ENCODE results near the gene MDM4.
A peak's percentile ranks its signal among the peaks of the same experiment; 100 is the strongest.

MDM4 gene

GRCh38 chr1:204574016-204574864, 58.0 kb downstream of the MDM4 start:
- no peak overlapping the region for H3K4me3 ChIP-seq (ENCODE audit: low read depth, low read length)
- H3K36me3 ChIP-seq (ENCODE audit: control insufficient read depth, insufficient read depth, low read length) = no peaks in the 10 kb centered on the region
- peak overlapping the region; percentile 52; the same call in 1 of the 2 replicates for H3K27ac ChIP-seq (ENCODE audit: low read depth, low read length)
- H3K4me1 ChIP-seq (ENCODE audit: control insufficient read depth, insufficient read depth, low read length) = peaks cover 60% of the 10 kb centered on the region
- no peaks in the 10 kb centered on the region; the same call in 1 of the 2 replicates for H3K27me3 ChIP-seq (ENCODE audit: control insufficient read depth, insufficient read depth, low read length)
- no peaks in the 10 kb centered on the region for H3K9me3 ChIP-seq (ENCODE audit: control insufficient read depth, insufficient read depth, low read depth, low read length)
- H3K9ac ChIP-seq (ENCODE audit: low read length) = no peak overlapping the region

- H3K4me1 ChIP-seq (ENCODE audit: control insufficient read depth, insufficient read depth, low read length) = peaks cover 65% of the 10 kb centered on the region
- no peaks in the 10 kb centered on the region for H3K36me3 ChIP-seq (ENCODE audit: control insufficient read depth, insufficient read depth, low read length)
- no peaks in the 10 kb centered on the region; the same call in 1 of the 2 replicates for H3K27me3 ChIP-seq (ENCODE audit: control insufficient read depth, insufficient read depth, low read length)
- H3K4me3 ChIP-seq (ENCODE audit: low read depth, low read length) = no peak overlapping the region
- no peaks in the 10 kb centered on the region for H3K9me3 ChIP-seq (ENCODE audit: control insufficient read depth, insufficient read depth, low read depth, low read length)
- H3K9ac ChIP-seq (ENCODE audit: low read length) = no peak overlapping the region
- no peak overlapping the region for H3K27ac ChIP-seq (ENCODE audit: low read depth, low read length)
Observed at GRCh38 chr1:204574865-204575163, 58.6 kb downstream of the MDM4 start.

DNA sequence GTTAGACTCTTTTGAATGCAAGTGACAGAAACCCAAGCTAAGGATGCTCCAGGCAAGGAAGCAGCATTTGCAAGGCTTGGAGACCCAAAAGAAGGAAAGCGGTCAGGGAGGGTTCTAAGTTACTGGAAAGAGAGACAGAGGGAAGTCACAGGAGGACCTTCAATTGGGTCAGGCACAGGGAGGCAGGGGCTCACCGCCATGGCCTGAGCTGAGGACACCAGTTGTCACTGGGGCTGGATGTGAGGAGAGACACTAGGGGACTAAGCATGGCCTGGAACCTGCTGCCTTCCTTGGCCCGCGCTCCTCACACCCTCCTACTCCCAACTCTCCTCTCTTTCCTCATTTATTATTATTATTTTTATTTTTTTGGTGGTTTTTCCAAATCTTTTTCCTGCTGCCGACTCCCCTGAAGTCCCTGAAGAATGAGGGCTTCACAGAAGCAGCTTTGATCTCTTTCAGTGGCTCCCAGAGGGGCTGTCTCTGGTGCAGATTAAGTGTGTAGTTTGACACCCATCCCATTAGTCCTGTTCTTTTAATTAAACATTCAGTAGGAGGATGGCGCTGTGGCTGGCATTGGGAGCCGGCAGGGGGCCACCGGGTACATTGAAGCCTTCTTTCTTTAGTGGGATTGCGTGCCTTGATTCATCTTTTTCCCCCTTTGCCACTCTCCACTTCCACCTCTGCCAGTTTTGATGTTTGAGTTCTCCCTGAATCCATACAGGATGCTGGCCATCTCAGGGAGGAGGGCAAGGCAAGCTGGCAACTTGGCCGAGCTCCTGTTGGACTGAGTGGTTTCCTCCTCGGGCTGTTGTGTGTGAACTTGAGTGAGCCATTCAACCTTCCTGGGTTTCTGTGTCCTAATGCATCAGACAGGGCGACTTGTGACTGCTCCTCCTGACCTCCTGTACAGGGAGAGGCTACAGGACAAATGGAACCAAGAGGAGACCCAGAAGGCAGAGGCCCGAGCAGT, 59.3 kb downstream of the MDM4 start:
- Histone ChIP-seq H3K4me1 (ENCODE audit: control insufficient read depth, insufficient read depth, low read length) (peaks cover 67% of the 10 kb centered on the region), H3K9ac (ENCODE audit: low read length) (no peak overlapping the region), H3K9me3 (ENCODE audit: control insufficient read depth, insufficient read depth, low read depth, low read length) (no peaks in the 10 kb centered on the region), H3K27ac (ENCODE audit: low read depth, low read length) (no peak overlapping the region), H3K36me3 (ENCODE audit: control insufficient read depth, insufficient read depth, low read length) (no peaks in the 10 kb centered on the region), H3K4me3 (ENCODE audit: low read depth, low read length) (no peak overlapping the region), H3K27me3 (ENCODE audit: control insufficient read depth, insufficient read depth, low read length) (no peaks in the 10 kb centered on the region; the same call in 1 of the 2 replicates)

DNA sequence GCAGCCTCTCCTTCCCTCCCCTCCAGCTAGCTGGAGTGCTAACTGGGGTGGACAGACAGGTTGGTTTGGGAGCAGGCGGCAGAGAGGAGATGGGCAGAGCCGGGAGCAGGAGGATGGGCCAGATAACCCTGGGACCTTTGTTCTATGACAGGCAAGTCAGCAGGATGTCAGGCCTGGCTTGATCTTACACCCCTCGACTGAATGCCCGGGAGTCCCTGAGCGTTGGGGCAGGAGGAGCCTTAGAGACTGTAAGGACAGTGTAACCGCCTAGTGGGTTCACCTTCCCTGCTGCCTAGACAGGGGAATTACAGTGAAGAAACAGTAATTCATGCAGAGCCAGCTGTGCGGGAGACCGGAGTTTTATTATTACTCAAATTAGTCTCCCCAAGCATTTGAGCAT, 60.2 kb downstream of the MDM4 start:
- H3K27me3 ChIP-seq (ENCODE audit: control insufficient read depth, insufficient read depth, low read length) = no peaks in the 10 kb centered on the region; the same call in 1 of the 2 replicates
- H3K36me3 ChIP-seq (ENCODE audit: control insufficient read depth, insufficient read depth, low read length) = no peaks in the 10 kb centered on the region
- H3K4me1 ChIP-seq (ENCODE audit: control insufficient read depth, insufficient read depth, low read length) = peaks cover 66% of the 10 kb centered on the region
- H3K27ac ChIP-seq (ENCODE audit: low read depth, low read length) = no peak overlapping the region
- H3K9ac ChIP-seq (ENCODE audit: low read length) = no peak overlapping the region
- no peaks in the 10 kb centered on the region for H3K9me3 ChIP-seq (ENCODE audit: control insufficient read depth, insufficient read depth, low read depth, low read length)
- no peak overlapping the region for H3K4me3 ChIP-seq (ENCODE audit: low read depth, low read length)

DNA sequence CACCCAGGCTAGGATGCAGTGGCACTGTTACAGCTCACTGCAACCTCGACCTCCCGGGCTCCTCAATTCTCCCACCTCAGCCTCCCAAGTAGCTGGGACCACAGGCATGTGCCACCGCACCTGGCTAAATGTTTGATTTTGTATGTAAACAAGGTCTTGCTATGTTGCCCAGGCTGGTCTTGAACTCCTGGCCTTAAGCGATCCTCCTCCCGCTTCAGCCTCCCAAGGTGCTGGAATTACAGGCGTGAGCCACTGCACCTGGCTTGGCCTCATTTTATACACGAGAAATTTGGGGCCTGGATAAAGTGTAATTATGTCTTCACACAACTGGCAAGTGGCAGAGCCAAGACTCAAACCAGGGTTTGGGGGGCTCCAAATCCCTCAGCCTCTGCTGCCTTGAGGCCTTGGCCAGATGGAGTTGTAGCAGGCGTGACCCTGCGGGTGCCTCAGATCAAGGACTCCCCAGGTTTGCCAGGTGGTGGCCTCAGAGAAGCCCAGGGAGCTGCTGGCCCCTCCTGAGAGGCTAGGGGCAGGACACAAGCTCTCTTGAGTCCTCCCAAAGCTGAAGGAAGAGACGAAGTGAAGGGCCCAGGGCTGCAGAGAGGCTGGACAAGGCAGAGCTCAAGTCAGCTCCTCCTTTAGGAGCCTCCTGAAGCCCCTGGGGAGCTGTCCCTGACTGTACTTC, 61.7 kb downstream of the MDM4 start:
- no peak overlapping the region for H3K9ac ChIP-seq (ENCODE audit: low read length)
- H3K9me3 ChIP-seq (ENCODE audit: control insufficient read depth, insufficient read depth, low read depth, low read length) = no peaks in the 10 kb centered on the region
- no peak overlapping the region for H3K27ac ChIP-seq (ENCODE audit: low read depth, low read length)
- no peak overlapping the region for H3K4me3 ChIP-seq (ENCODE audit: low read depth, low read length)
- peaks cover 60% of the 10 kb centered on the region for H3K4me1 ChIP-seq (ENCODE audit: control insufficient read depth, insufficient read depth, low read length)
- H3K27me3 ChIP-seq (ENCODE audit: control insufficient read depth, insufficient read depth, low read length) = no peaks in the 10 kb centered on the region; the same call in 1 of the 2 replicates
- no peaks in the 10 kb centered on the region for H3K36me3 ChIP-seq (ENCODE audit: control insufficient read depth, insufficient read depth, low read length)

GRCh38 chr1:204578867-204579664, 62.9 kb downstream of the MDM4 start:
- Histone ChIP-seq H3K4me1 (ENCODE audit: control insufficient read depth, insufficient read depth, low read length) (peaks cover 49% of the 10 kb centered on the region), H3K36me3 (ENCODE audit: control insufficient read depth, insufficient read depth, low read length) (no peaks in the 10 kb centered on the region), H3K9ac (ENCODE audit: low read length) (no peak overlapping the region), H3K27me3 (ENCODE audit: control insufficient read depth, insufficient read depth, low read length) (no peaks in the 10 kb centered on the region; the same call in 1 of the 2 replicates), H3K9me3 (ENCODE audit: control insufficient read depth, insufficient read depth, low read depth, low read length) (no peaks in the 10 kb centered on the region), H3K4me3 (ENCODE audit: low read depth, low read length) (no peak overlapping the region), H3K27ac (ENCODE audit: low read depth, low read length) (no peak overlapping the region)

GRCh38 chr1:204579681-204580080, 63.5 kb downstream of the MDM4 start:
- no peaks in the 10 kb centered on the region for H3K9me3 ChIP-seq (ENCODE audit: control insufficient read depth, insufficient read depth, low read depth, low read length)
- H3K36me3 ChIP-seq (ENCODE audit: control insufficient read depth, insufficient read depth, low read length) = no peaks in the 10 kb centered on the region
- H3K4me1 ChIP-seq (ENCODE audit: control insufficient read depth, insufficient read depth, low read length) = peaks cover 47% of the 10 kb centered on the region
- no peak overlapping the region for H3K4me3 ChIP-seq (ENCODE audit: low read depth, low read length)
- H3K27ac ChIP-seq (ENCODE audit: low read depth, low read length) = no peak overlapping the region
- H3K27me3 ChIP-seq (ENCODE audit: control insufficient read depth, insufficient read depth, low read length) = no peaks in the 10 kb centered on the region; the same call in 1 of the 2 replicates
- H3K9ac ChIP-seq (ENCODE audit: low read length) = no peak overlapping the region

DNA sequence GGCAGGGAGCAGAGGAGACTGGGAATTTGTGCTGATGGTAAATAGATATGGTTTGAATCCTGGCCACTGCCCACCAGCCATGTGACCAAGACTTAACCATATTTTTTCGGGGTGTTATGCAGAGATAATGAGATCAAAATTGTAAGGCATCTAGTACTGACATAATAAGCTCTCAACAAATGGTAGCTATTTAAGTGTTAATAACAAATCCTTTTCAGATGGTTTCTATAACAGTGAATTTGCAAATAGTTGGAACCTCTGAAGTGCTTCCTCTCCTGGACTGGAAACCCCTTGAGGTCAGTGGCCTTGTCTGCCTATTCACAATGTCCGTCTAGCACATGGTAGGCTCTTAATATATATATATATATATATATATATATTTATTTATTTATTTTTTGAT, 64.7 kb downstream of the MDM4 start:
- H3K27ac ChIP-seq (ENCODE audit: low read depth, low read length) = no peak overlapping the region
- no peak overlapping the region for H3K4me3 ChIP-seq (ENCODE audit: low read depth, low read length)
- no peaks in the 10 kb centered on the region for H3K27me3 ChIP-seq (ENCODE audit: control insufficient read depth, insufficient read depth, low read length)
- H3K9ac ChIP-seq (ENCODE audit: low read length) = no peak overlapping the region
- H3K4me1 ChIP-seq (ENCODE audit: control insufficient read depth, insufficient read depth, low read length) = peaks cover 45% of the 10 kb centered on the region
- no peaks in the 10 kb centered on the region for H3K9me3 ChIP-seq (ENCODE audit: control insufficient read depth, insufficient read depth, low read depth, low read length)
- H3K36me3 ChIP-seq (ENCODE audit: control insufficient read depth, insufficient read depth, low read length) = no peaks in the 10 kb centered on the region

DNA sequence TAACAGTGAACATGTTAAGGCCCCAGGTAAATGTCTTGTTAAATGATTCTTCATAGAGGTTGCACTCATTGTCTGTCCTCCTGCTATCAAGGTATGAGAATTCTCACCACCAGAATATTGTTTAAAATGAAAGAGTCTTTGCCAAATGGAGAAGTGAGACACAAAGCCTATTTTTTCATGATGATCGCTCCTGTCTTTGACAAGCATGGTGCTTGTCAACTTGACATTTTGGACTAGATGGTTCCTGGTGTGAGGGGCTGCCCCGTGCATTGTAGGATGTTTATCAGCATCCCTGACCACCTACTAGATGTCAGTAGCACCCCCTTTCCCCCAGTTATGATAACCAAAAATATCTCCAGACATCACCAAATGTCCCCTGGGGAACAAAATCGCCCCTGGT, 65.6 kb downstream of the MDM4 start:
- Histone ChIP-seq H3K4me1 (ENCODE audit: control insufficient read depth, insufficient read depth, low read length) (peaks cover 36% of the 10 kb centered on the region), H3K9ac (ENCODE audit: low read length) (no peak overlapping the region), H3K27me3 (ENCODE audit: control insufficient read depth, insufficient read depth, low read length) (no peaks in the 10 kb centered on the region), H3K9me3 (ENCODE audit: control insufficient read depth, insufficient read depth, low read depth, low read length) (peaks cover 2% of the 10 kb centered on the region; the same call in 1 of the 2 replicates), H3K4me3 (ENCODE audit: low read depth, low read length) (no peak overlapping the region), H3K36me3 (ENCODE audit: control insufficient read depth, insufficient read depth, low read length) (no peaks in the 10 kb centered on the region), H3K27ac (ENCODE audit: low read depth, low read length) (no peak overlapping the region)

GRCh38 chr1:204583909-204584632, 67.9 kb downstream of the MDM4 start:
- H3K36me3 ChIP-seq (ENCODE audit: control insufficient read depth, insufficient read depth, low read length) = no peaks in the 10 kb centered on the region
- H3K9me3 ChIP-seq (ENCODE audit: control insufficient read depth, insufficient read depth, low read depth, low read length) = peaks cover 2% of the 10 kb centered on the region; the same call in 1 of the 2 replicates
- peaks cover 25% of the 10 kb centered on the region for H3K4me1 ChIP-seq (ENCODE audit: control insufficient read depth, insufficient read depth, low read length)
- H3K27ac ChIP-seq (ENCODE audit: low read depth, low read length) = no peak overlapping the region
- no peak overlapping the region for H3K4me3 ChIP-seq (ENCODE audit: low read depth, low read length)
- H3K9ac ChIP-seq (ENCODE audit: low read length) = no peak overlapping the region
- H3K27me3 ChIP-seq (ENCODE audit: control insufficient read depth, insufficient read depth, low read length) = no peaks in the 10 kb centered on the region

Measured in HUES6 (cell line).